Measurements from ENCODE around the gene CDC20B.
"Not testable (repeated sequence)": the region's sequence is repeated elsewhere in the genome, so short reads cannot be mapped to it uniquely, and the experiment has no call there.

CDC20B gene

GRCh38 chr5:55096182-55096581, 76.8 kb downstream of the CDC20B start:
- H3K27me3 ChIP-seq (ENCODE audit: insufficient read depth, poor library complexity, severe bottlenecking), result no peaks in the 10 kb centered on the region
- no peak overlapping the region for H3K27ac ChIP-seq (replicated peaks)
- no peak overlapping the region for H3K4me3 ChIP-seq (replicated peaks; ENCODE audit: insufficient read depth, low read length)
- DNase-seq (ENCODE audit: low read depth in 1 of 2, low spot score in 1 of 2), result no peak
- no peak for TF ChIP-seq CTCF (IDR thresholded peaks at IDR 0.05; ENCODE audit: insufficient read depth, low read length)
- TF ChIP-seq REST (IDR thresholded peaks at IDR 0.05; ENCODE audit: insufficient replicate concordance, low read depth), result no peak
- TF ChIP-seq GABPA (IDR thresholded peaks at IDR 0.05; ENCODE audit: low read depth), result no peak
- no peak for TF ChIP-seq SPI1 (IDR thresholded peaks at IDR 0.05; ENCODE audit: borderline replicate concordance, low read depth)
- TF ChIP-seq POLR2AphosphoS5 (IDR thresholded peaks at IDR 0.05; ENCODE audit: low read depth), result no peak

GRCh38 chr5:55091011-55091410, 82.0 kb downstream of the CDC20B start:
- H3K27me3 ChIP-seq (ENCODE audit: insufficient read depth, poor library complexity, severe bottlenecking); DNase-seq (ENCODE audit: low read depth in 1 of 2, low spot score in 1 of 2); H3K27ac ChIP-seq (replicated peaks); H3K4me3 ChIP-seq (replicated peaks; ENCODE audit: insufficient read depth, low read length): not testable (repeated sequence)

- not testable (repeated sequence) for H3K27me3 ChIP-seq (ENCODE audit: insufficient read depth, poor library complexity, severe bottlenecking); H3K4me3 ChIP-seq (replicated peaks; ENCODE audit: insufficient read depth, low read length); DNase-seq (ENCODE audit: low read depth in 1 of 2, low spot score in 1 of 2); H3K27ac ChIP-seq (replicated peaks)
Measured at GRCh38 chr5:55089301-55089700, 83.7 kb downstream of the CDC20B start.

GRCh38 chr5:55081541-55081940, 91.4 kb downstream of the CDC20B start:
- H3K27ac ChIP-seq (replicated peaks), result no peak overlapping the region
- TF ChIP-seq SPI1 (IDR thresholded peaks at IDR 0.05; ENCODE audit: borderline replicate concordance, low read depth) (no peak), GABPA (IDR thresholded peaks at IDR 0.05; ENCODE audit: low read depth) (no peak), REST (IDR thresholded peaks at IDR 0.05; ENCODE audit: insufficient replicate concordance, low read depth) (no peak), POLR2AphosphoS5 (IDR thresholded peaks at IDR 0.05; ENCODE audit: low read depth) (no peak), CTCF (IDR thresholded peaks at IDR 0.05; ENCODE audit: insufficient read depth, low read length) (no peak)
- no peak overlapping the region for H3K4me3 ChIP-seq (replicated peaks; ENCODE audit: insufficient read depth, low read length)
- no peaks in the 10 kb centered on the region for H3K27me3 ChIP-seq (ENCODE audit: insufficient read depth, poor library complexity, severe bottlenecking)
- DNase-seq (ENCODE audit: low read depth in 1 of 2, low spot score in 1 of 2), result no peak

GRCh38 chr5:55073211-55073610, 99.8 kb downstream of the CDC20B start:
- DNase-seq (ENCODE audit: low read depth in 1 of 2, low spot score in 1 of 2), result no peak
- no peak for TF ChIP-seq POLR2AphosphoS5 (IDR thresholded peaks at IDR 0.05; ENCODE audit: low read depth)
- TF ChIP-seq SPI1 (IDR thresholded peaks at IDR 0.05; ENCODE audit: borderline replicate concordance, low read depth), result no peak
- no peak for TF ChIP-seq CTCF (IDR thresholded peaks at IDR 0.05; ENCODE audit: insufficient read depth, low read length)
- TF ChIP-seq GABPA (IDR thresholded peaks at IDR 0.05; ENCODE audit: low read depth), result no peak
- no peak for TF ChIP-seq REST (IDR thresholded peaks at IDR 0.05; ENCODE audit: insufficient replicate concordance, low read depth)
- Histone ChIP-seq H3K27ac (replicated peaks) (no peak overlapping the region), H3K4me3 (replicated peaks; ENCODE audit: insufficient read depth, low read length) (no peak overlapping the region), H3K27me3 (ENCODE audit: insufficient read depth, poor library complexity, severe bottlenecking) (no peaks in the 10 kb centered on the region)
